OCI-LY1 (cell line): ENCODE data around the gene NEK6.

Experiments
- H2AFZ ChIP-seq: fragments of 200-600 bp; sonication (generic), shearing (Covaris generic); 2 replicates; pipeline ENCODE4 v1.6.0; 2014; ENCODE audit warnings: antibody characterized with exemption, mild to moderate bottlenecking, low read length
- H3F3A ChIP-seq: fragments of 200-600 bp; sonication (generic), shearing (Covaris generic); 2 replicates; pipeline ENCODE4 v1.6.0; 2014; ENCODE audit warnings: mild to moderate bottlenecking, antibody characterized with exemption, low read length, moderate library complexity; ENCODE audit not compliant: insufficient read depth
- H3K27ac ChIP-seq: fragments of 200-600 bp; sonication (generic); 2 replicates; pipeline ENCODE4 v1.5.1; 2014; ENCODE audit warnings: low read length, mixed run types, mild to moderate bottlenecking, low read depth; ENCODE audit not compliant: poor library complexity, severe bottlenecking
- H3K27me3 ChIP-seq: fragments of 200-600 bp; sonication (generic); 2 replicates; pipeline ENCODE4 v1.6.0; 2014; ENCODE audit warnings: antibody characterized with exemption, mild to moderate bottlenecking, low read length, moderate library complexity; ENCODE audit not compliant: insufficient read depth
- H3K36me3 ChIP-seq: fragments of 200-600 bp; sonication (generic); 2 replicates; pipeline ENCODE4 v1.6.1; 2014; ENCODE audit warnings: mild to moderate bottlenecking, antibody characterized with exemption, low read length, moderate library complexity, mixed read lengths; ENCODE audit not compliant: insufficient read depth
- H3K4me1 ChIP-seq: fragments of 200-600 bp; sonication (generic); 2 replicates; pipeline ENCODE4 v1.5.1; 2014; ENCODE audit warnings: mild to moderate bottlenecking, low read length, moderate library complexity; ENCODE audit not compliant: insufficient read depth, severe bottlenecking
- H3K4me2 ChIP-seq: fragments of 200-600 bp; sonication (generic), shearing (Covaris generic); 2 replicates; pipeline ENCODE4 v1.6.1; 2014; ENCODE audit warnings: low read length
- H3K4me3 ChIP-seq: fragments of 200-600 bp; sonication (generic); 2 replicates; pipeline ENCODE4 v1.5.1; 2014; ENCODE audit warnings: low read length, low read depth, mild to moderate bottlenecking, mixed read lengths; ENCODE audit not compliant: poor library complexity, severe bottlenecking
- H3K79me2 ChIP-seq: fragments of 200-600 bp; shearing (Covaris generic); 2 replicates; pipeline ENCODE4 v1.6.1; 2016; ENCODE audit warnings: mixed run types, low read length, mixed read lengths; ENCODE audit not compliant: insufficient read depth
- H3K9ac ChIP-seq: fragments of 200-600 bp; sonication (generic), shearing (Covaris generic); 2 replicates; pipeline ENCODE4 v1.6.1; 2014; ENCODE audit warnings: mild to moderate bottlenecking, low read length, mixed read lengths
- H3K9me2 ChIP-seq: fragments of 200-600 bp; sonication (generic), shearing (Covaris generic); 2 replicates; pipeline ENCODE4 v1.6.1; 2014; ENCODE audit warnings: low read depth, mild to moderate bottlenecking, low read length, mixed read lengths
- H3K9me3 ChIP-seq: fragments of 200-600 bp; shearing (Covaris generic); 2 replicates; pipeline ENCODE4 v1.6.1; 2014; ENCODE audit warnings: low read length, mixed read lengths
- H4K20me1 ChIP-seq: fragments of 200-600 bp; sonication (generic), shearing (Covaris generic); 2 replicates; pipeline ENCODE4 v1.6.0; 2016; ENCODE audit warnings: mild to moderate bottlenecking, low read length; ENCODE audit not compliant: insufficient read depth
- EZH2 ChIP-seq: fragments of 200-600 bp; sonication (generic), shearing (Covaris generic); IDR thresholded peaks from 2 replicates; pipeline ENCODE4 v1.8.0; 2017; ENCODE audit warnings: borderline replicate concordance, mixed run types, mild to moderate bottlenecking, antibody characterized with exemption, low read length, moderate library complexity, mixed read lengths
- TF ChIP-seq, protein P1 (sequence below): fragments of 200-600 bp; sonication (generic), shearing (Covaris generic); IDR thresholded peaks from 2 replicates; pipeline ENCODE4 v1.5.1; 2017; ENCODE audit warnings: mild to moderate bottlenecking, antibody characterized with exemption, low read length, moderate library complexity, mixed read lengths

The NEK6 gene

DNA sequence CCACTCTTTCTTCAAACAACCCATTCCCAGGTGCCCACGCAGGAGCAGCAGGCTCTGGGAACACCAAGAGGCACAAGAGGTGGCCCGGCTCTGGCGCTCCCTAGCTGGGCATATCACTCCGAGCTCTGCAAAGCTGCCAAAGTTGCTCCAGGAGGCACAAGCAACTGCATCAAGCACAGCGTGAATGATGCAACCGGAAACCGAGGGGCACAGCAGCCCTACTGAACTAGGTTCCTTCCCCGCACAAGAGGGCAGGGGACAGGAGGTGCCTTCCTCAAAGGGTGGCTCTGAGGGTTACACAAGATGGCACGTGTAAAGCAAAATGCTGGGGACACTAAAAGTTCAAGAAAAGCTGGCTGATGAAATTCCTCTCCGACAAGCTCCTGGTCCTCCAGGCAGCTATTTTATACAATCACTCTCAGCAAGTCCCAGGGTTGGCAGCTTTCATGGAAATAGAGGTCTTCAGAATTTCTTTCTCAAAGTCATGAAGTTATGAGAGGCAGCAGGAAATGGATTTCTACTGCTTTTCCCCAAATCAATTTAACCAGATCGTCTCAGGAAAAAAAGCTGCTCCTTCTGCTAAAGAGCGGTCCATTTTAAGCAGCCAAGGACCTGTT, 134.6 kb downstream of the NEK6 start:
- no peak overlapping the region for H3K4me3 ChIP-seq
- peaks cover 29% of the 10 kb centered on the region; the same call in 1 of the 2 replicates for H3K36me3 ChIP-seq
- no peaks in the 10 kb centered on the region for H3K27me3 ChIP-seq
- no peak overlapping the region for H3K4me2 ChIP-seq
- H3K9me2 ChIP-seq, result no peaks in the 10 kb centered on the region
- H4K20me1 ChIP-seq, result no peaks in the 10 kb centered on the region
- H3K9me3 ChIP-seq, result no peaks in the 10 kb centered on the region
- no peak overlapping the region for H3K27ac ChIP-seq
- peaks cover 59% of the 10 kb centered on the region for H3K79me2 ChIP-seq
- TF ChIP-seq EZH2, result no peak
- TF ChIP-seq, protein P1, sequence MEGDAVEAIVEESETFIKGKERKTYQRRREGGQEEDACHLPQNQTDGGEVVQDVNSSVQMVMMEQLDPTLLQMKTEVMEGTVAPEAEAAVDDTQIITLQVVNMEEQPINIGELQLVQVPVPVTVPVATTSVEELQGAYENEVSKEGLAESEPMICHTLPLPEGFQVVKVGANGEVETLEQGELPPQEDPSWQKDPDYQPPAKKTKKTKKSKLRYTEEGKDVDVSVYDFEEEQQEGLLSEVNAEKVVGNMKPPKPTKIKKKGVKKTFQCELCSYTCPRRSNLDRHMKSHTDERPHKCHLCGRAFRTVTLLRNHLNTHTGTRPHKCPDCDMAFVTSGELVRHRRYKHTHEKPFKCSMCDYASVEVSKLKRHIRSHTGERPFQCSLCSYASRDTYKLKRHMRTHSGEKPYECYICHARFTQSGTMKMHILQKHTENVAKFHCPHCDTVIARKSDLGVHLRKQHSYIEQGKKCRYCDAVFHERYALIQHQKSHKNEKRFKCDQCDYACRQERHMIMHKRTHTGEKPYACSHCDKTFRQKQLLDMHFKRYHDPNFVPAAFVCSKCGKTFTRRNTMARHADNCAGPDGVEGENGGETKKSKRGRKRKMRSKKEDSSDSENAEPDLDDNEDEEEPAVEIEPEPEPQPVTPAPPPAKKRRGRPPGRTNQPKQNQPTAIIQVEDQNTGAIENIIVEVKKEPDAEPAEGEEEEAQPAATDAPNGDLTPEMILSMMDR, result no peak
- H3K4me1 ChIP-seq, result peaks cover 3% of the 10 kb centered on the region
- H3K9ac ChIP-seq, result no peak overlapping the region
- no peaks in the 10 kb centered on the region for H3F3A ChIP-seq
- H2AFZ ChIP-seq, result no peak overlapping the region

DNA sequence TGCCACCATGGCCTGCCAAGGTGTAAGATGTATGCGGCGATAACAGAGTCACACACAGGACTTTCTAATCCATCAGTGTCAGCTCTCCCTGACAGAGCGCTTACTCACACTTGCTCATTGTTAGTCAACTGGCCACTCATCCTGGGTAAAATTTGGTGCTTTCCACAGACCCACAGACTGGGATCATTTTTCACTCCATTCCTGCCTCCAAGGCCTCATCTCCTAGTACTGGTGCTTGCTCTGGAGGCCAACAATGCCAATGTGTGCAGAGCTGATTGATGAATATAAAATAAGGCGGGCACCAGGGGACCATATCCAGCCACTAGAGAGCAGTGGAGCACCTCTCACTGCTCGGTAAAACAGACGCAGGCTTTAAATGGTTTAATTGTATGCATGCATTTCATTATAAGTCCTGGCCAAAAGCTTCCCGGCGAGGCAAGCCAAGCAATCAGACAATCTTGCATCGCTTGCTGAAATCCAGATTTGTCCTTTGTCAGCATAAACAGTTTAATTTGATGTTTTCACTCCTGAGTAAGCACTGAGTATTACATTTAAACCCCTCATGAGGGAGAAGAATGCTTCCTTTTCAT, 135.2 kb downstream of the NEK6 start:
- no peaks in the 10 kb centered on the region for H4K20me1 ChIP-seq
- H3K79me2 ChIP-seq, result peaks cover 53% of the 10 kb centered on the region
- H3K4me2 ChIP-seq, result no peak overlapping the region
- no peaks in the 10 kb centered on the region for H3F3A ChIP-seq
- H3K4me3 ChIP-seq, result no peak overlapping the region
- no peak overlapping the region for H3K9ac ChIP-seq
- no peak overlapping the region for H3K27ac ChIP-seq
- peaks cover 3% of the 10 kb centered on the region for H3K4me1 ChIP-seq
- H3K9me2 ChIP-seq, result no peaks in the 10 kb centered on the region
- H3K27me3 ChIP-seq, result no peaks in the 10 kb centered on the region
- H3K36me3 ChIP-seq, result peaks cover 32% of the 10 kb centered on the region; the same call in 1 of the 2 replicates
- TF ChIP-seq EZH2, result no peak
- TF ChIP-seq, protein P1, result peak; percentile 50
- H2AFZ ChIP-seq, result no peak overlapping the region
- H3K9me3 ChIP-seq, result no peaks in the 10 kb centered on the region

DNA sequence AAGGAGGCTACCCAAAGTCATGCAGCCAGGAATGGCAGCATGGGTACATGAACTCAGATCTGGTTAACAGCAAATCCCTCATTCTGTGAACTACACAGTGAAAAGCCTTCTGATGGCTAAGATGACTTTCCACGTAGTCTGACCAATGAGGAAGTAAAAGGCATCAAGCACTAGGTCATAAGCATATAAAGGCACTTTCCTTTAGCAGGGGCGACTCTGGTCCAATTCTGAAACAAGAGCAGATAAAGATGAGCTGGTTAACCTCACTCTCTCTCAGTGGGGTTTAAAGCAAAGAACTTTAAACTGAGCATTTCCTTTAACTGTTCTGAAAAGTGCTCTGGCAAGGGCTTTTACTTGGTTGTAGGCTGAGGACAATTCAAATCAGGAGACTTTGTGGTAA, 136.4 kb downstream of the NEK6 start:
- Histone ChIP-seq H3K9ac (no peak overlapping the region), H3K79me2 (peaks cover 58% of the 10 kb centered on the region), H3K4me2 (no peak overlapping the region), H2AFZ (no peak overlapping the region), H3F3A (no peaks in the 10 kb centered on the region), H3K36me3 (peaks cover 34% of the 10 kb centered on the region; the same call in 1 of the 2 replicates), H3K4me1 (peaks cover 3% of the 10 kb centered on the region), H3K9me2 (no peaks in the 10 kb centered on the region), H3K27me3 (no peaks in the 10 kb centered on the region), H3K27ac (no peak overlapping the region), H3K4me3 (no peak overlapping the region), H4K20me1 (no peaks in the 10 kb centered on the region), H3K9me3 (no peaks in the 10 kb centered on the region)
- TF ChIP-seq EZH2, result no peak
- TF ChIP-seq, protein P1, result no peak
